OCI-LY7 (cell line): Measurements from ENCODE around the gene SLAIN2.

Experiments used
- EZH2phosphoT487 ChIP-seq: fragments of 200-600 bp; sonication (generic); IDR thresholded peaks from 2 replicates; pipeline ENCODE4 v1.6.1; 2018; ENCODE audit warnings: low read depth, borderline replicate concordance, mild to moderate bottlenecking, mixed run types, antibody characterized with exemption, low read length, moderate library complexity, mixed read lengths
- TF ChIP-seq, protein P1 (sequence below): fragments of 200-600 bp; sonication (generic); conservative IDR thresholded peaks from 2 replicates; pipeline ENCODE4 v1.5.1; 2014; ENCODE audit warnings: mild to moderate bottlenecking, antibody characterized with exemption, low read length, moderate library complexity, mixed read lengths

DNA sequence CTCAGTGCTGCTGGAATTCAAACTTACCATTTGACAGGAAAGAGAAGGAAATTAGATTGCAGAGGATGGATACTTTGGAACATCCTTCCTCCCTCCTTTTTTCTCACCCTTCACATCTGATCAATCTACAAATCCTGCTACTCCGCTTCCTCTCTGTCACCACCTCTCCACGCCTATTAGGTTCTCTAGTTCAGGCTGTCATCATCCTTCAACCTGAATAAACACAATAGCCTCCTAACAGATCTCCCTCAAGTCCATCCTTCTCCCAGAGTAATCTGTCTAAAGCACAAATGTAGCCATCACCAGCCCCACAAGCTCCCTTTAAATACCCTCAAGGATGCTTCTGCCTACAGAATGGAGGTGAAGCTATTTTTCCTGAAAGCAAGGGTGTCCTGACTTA is 20.0 kb upstream of the SLAIN2 start:
- TF ChIP-seq, protein P1, sequence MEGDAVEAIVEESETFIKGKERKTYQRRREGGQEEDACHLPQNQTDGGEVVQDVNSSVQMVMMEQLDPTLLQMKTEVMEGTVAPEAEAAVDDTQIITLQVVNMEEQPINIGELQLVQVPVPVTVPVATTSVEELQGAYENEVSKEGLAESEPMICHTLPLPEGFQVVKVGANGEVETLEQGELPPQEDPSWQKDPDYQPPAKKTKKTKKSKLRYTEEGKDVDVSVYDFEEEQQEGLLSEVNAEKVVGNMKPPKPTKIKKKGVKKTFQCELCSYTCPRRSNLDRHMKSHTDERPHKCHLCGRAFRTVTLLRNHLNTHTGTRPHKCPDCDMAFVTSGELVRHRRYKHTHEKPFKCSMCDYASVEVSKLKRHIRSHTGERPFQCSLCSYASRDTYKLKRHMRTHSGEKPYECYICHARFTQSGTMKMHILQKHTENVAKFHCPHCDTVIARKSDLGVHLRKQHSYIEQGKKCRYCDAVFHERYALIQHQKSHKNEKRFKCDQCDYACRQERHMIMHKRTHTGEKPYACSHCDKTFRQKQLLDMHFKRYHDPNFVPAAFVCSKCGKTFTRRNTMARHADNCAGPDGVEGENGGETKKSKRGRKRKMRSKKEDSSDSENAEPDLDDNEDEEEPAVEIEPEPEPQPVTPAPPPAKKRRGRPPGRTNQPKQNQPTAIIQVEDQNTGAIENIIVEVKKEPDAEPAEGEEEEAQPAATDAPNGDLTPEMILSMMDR: no peak
- TF ChIP-seq EZH2phosphoT487: no peak
